ENCODE measurements around the gene STH. TPM values are rescaled to one million over a fixed set of nuclear protein-coding genes. Genes with fewer than 3 reads are reported as not detected.
"Not testable (repeated sequence)": the region's sequence is repeated elsewhere in the genome, so short reads cannot be mapped to it uniquely, and the experiment has no call there.

STH gene
- total RNA-seq, 1 donor from 2014 or later, result 1.7 TPM

DNA sequence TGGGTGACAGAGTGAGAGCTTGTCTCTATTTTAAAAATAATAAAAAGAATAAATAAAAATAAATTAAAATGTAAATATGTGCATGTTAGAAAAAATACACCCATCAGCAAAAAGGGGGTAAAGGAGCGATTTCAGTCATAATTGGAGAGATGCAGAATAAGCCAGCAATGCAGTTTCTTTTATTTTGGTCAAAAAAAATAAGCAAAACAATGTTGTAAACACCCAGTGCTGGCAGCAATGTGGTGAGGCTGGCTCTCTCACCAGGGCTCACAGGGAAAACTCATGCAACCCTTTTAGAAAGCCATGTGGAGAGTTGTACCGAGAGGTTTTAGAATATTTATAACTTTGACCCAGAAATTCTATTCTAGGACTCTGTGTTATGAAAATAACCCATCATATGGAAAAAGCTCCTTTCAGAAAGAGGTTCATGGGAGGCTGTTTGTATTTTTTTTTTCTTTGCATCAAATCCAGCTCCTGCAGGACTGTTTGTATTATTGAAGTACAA, 8.5 kb downstream of the STH start:
- DNase-seq, result no peak

DNA sequence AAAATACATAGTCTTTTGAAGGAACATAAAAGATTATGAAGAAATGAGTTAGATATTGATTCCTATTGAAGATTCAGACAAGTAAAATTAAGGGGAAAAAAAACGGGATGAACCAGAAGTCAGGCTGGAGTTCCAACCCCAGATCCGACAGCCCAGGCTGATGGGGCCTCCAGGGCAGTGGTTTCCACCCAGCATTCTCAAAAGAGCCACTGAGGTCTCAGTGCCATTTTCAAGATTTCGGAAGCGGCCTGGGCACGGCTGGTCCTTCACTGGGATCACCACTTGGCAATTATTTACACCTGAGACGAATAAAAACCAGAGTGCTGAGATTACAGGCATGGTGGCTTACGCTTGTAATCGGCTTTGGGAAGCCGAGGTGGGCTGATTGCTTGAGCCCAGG, 9.5 kb downstream of the STH start:
- no peak for DNase-seq

DNA sequence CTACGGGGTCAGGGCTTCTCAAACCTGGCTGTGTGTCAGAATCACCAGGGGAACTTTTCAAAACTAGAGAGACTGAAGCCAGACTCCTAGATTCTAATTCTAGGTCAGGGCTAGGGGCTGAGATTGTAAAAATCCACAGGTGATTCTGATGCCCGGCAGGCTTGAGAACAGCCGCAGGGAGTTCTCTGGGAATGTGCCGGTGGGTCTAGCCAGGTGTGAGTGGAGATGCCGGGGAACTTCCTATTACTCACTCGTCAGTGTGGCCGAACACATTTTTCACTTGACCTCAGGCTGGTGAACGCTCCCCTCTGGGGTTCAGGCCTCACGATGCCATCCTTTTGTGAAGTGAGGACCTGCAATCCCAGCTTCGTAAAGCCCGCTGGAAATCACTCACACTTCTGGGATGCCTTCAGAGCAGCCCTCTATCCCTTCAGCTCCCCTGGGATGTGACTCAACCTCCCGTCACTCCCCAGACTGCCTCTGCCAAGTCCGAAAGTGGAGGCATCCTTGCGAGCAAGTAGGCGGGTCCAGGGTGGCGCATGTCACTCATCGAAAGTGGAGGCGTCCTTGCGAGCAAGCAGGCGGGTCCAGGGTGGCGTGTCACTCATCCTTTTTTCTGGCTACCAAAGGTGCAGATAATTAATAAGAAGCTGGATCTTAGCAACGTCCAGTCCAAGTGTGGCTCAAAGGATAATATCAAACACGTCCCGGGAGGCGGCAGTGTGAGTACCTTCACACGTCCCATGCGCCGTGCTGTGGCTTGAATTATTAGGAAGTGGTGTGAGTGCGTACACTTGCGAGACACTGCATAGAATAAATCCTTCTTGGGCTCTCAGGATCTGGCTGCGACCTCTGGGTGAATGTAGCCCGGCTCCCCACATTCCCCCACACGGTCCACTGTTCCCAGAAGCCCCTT, 10.9 kb downstream of the STH start:
- no peak for DNase-seq

DNA sequence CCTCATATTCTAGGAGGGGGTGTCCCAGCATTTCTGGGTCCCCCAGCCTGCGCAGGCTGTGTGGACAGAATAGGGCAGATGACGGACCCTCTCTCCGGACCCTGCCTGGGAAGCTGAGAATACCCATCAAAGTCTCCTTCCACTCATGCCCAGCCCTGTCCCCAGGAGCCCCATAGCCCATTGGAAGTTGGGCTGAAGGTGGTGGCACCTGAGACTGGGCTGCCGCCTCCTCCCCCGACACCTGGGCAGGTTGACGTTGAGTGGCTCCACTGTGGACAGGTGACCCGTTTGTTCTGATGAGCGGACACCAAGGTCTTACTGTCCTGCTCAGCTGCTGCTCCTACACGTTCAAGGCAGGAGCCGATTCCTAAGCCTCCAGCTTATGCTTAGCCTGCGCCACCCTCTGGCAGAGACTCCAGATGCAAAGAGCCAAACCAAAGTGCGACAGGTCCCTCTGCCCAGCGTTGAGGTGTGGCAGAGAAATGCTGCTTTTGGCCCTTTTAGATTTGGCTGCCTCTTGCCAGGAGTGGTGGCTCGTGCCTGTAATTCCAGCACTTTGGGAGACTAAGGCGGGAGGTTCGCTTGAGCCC, 11.6 kb downstream of the STH start:
- no peak for DNase-seq

DNA sequence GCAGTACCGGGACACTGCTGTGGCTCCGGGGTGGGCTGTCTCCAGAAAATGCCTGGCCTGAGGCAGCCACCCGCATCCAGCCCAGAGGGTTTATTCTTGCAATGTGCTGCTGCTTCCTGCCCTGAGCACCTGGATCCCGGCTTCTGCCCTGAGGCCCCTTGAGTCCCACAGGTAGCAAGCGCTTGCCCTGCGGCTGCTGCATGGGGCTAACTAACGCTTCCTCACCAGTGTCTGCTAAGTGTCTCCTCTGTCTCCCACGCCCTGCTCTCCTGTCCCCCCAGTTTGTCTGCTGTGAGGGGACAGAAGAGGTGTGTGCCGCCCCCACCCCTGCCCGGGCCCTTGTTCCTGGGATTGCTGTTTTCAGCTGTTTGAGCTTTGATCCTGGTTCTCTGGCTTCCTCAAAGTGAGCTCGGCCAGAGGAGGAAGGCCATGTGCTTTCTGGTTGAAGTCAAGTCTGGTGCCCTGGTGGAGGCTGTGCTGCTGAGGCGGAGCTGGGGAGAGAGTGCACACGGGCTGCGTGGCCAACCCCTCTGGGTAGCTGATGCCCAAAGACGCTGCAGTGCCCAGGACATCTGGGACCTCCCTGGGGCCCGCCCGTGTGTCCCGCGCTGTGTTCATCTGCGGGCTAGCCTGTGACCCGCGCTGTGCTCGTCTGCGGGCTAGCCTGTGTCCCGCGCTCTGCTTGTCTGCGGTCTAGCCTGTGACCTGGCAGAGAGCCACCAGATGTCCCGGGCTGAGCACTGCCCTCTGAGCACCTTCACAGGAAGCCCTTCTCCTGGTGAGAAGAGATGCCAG, 12.9 kb downstream of the STH start:
- no peak for DNase-seq

DNA sequence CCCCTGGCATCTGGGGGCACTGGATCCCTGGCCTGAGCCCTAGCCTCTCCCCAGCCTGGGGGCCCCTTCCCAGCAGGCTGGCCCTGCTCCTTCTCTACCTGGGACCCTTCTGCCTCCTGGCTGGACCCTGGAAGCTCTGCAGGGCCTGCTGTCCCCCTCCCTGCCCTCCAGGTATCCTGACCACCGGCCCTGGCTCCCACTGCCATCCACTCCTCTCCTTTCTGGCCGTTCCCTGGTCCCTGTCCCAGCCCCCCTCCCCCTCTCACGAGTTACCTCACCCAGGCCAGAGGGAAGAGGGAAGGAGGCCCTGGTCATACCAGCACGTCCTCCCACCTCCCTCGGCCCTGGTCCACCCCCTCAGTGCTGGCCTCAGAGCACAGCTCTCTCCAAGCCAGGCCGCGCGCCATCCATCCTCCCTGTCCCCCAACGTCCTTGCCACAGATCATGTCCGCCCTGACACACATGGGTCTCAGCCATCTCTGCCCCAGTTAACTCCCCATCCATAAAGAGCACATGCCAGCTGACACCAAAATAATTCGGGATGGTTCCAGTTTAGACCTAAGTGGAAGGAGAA, 13.5 kb downstream of the STH start:
- DNase-seq, result no peak

DNA sequence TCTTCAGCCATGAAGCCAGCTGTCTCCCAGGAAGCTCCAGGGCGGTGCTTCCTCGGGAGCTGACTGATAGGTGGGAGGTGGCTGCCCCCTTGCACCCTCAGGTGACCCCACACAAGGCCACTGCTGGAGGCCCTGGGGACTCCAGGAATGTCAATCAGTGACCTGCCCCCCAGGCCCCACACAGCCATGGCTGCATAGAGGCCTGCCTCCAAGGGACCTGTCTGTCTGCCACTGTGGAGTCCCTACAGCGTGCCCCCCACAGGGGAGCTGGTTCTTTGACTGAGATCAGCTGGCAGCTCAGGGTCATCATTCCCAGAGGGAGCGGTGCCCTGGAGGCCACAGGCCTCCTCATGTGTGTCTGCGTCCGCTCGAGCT, 14.1 kb downstream of the STH start:
- DNase-seq, result no peak

DNA sequence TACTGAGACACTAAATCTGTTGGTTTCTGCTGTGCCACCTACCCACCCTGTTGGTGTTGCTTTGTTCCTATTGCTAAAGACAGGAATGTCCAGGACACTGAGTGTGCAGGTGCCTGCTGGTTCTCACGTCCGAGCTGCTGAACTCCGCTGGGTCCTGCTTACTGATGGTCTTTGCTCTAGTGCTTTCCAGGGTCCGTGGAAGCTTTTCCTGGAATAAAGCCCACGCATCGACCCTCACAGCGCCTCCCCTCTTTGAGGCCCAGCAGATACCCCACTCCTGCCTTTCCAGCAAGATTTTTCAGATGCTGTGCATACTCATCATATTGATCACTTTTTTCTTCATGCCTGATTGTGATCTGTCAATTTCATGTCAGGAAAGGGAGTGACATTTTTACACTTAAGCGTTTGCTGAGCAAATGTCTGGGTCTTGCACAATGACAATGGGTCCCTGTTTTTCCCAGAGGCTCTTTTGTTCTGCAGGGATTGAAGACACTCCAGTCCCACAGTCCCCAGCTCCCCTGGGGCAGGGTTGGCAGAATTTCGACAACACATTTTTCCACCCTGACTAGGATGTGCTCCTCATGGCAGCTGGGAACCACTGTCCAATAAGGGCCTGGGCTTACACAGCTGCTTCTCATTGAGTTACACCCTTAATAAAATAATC, 14.6 kb downstream of the STH start:
- peak; percentile 79 for DNase-seq

DNA sequence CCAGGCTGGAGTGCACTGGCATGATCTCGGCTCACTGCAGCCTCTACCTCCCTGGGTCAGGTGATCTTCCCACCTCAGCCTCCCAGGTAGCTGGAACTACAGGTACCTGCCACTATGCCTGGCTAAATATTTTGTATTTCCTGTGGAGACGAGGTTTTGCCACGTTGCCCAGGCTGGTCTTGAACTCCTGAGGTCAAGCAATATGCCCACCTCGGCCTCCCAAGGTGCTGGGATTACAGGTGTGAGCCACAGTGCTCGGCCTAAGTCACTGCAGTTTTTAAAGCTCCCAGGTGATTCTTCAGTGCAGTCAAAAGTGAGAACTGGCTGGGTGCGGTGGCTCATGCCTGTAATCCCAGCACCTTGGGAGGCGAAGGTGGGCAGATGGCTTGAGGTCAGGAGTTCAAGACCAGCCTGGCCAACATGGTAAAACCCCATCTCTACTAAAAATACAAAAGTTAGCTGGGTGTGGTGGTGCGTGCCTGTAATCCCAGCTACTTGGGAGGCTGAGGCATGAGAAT, 20.4 kb downstream of the STH start:
- DNase-seq, result not testable (repeated sequence)

DNA sequence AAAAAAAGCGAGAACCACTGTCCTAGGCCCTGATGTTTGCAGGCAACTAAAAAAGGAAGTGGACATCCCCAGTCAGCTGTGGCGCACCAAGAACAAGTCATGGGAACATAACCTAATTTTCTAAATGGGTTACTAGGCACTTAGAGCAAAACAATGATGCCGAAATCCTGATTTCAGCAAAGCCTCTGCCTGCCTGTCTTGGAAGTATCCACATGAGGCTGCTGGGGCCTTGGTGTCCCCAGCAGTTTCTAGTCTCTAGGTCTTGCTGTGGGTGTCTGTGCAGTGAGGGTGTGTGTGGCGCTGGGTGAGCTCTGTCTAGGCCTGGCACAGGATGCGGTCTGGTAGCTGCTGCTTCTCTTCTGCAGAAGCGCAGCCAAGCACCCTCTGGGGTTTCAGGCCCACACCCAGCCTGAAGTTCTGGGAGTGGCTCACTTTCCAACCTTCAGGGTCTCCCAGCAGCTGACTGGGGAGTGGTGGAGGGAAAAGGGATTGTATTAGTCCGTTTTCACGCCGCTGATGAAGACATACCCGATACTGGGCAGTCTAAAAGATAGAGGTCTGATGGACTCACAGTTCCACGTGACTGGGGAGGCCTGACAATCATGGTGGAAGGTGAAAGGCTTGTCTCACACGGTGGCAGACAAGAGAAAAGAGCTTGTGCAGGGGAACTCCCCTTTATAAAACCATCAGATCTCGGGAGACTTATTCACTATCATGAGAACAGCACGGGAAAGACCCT, 21.1 kb downstream of the STH start:
- no peak for DNase-seq

DNA sequence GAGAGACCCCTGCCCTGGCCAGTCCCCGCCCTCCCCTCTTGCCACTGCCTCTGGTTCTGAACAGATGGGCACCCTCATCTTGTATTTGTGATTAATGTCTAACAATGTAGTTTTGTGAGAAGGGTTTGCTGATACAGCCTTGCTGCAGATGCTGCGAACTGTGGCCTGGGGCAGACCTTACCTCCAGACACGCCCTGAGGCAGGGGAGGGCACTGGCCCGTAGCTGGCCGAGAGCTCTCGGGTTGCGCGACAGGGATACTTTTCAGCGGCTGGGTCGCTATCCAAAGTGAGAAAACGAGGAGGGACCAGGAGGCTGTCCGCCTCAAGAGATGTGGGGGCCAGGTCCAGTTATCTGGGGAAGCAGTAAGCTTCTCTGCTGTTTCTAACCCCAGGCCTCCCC, 21.9 kb downstream of the STH start:
- DNase-seq, result no peak

DNA sequence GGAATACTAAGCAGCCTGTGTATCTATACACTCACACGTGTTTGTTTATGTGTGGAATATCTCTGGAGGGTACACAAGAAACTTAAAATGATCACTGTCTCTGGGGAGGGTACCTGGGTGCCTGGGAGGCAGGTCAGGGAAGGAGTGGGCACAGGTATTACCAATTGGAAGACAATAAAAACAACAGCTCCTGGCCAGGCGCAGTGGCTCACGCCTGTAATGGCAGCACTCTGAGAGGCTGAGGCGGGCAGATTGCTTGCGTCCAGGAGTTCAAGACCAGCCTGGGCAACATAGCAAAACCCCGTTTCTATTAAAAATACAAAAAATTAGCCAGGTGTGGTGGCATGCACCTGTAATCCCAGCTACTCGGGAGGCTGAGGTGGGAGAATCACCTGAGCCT, 24.3 kb downstream of the STH start:
- not testable (repeated sequence) for DNase-seq

DNA sequence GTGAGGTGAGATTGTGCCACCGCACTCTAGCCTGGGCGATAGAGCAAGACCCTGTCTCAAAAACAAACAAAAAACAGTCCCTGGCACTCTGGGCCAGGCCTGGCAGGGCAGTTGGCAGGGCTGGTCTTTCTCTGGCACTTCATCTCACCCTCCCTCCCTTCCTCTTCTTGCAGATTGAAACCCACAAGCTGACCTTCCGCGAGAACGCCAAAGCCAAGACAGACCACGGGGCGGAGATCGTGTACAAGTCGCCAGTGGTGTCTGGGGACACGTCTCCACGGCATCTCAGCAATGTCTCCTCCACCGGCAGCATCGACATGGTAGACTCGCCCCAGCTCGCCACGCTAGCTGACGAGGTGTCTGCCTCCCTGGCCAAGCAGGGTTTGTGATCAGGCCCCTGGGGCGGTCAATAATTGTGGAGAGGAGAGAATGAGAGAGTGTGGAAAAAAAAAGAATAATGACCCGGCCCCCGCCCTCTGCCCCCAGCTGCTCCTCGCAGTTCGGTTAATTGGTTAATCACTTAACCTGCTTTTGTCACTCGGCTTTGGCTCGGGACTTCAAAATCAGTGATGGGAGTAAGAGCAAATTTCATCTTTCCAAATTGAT, 24.8 kb downstream of the STH start:
- no peak for DNase-seq

DNA sequence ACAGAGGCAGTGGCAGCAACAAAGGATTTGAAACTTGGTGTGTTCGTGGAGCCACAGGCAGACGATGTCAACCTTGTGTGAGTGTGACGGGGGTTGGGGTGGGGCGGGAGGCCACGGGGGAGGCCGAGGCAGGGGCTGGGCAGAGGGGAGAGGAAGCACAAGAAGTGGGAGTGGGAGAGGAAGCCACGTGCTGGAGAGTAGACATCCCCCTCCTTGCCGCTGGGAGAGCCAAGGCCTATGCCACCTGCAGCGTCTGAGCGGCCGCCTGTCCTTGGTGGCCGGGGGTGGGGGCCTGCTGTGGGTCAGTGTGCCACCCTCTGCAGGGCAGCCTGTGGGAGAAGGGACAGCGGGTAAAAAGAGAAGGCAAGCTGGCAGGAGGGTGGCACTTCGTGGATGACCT, 25.5 kb downstream of the STH start:
- no peak for DNase-seq

DNA sequence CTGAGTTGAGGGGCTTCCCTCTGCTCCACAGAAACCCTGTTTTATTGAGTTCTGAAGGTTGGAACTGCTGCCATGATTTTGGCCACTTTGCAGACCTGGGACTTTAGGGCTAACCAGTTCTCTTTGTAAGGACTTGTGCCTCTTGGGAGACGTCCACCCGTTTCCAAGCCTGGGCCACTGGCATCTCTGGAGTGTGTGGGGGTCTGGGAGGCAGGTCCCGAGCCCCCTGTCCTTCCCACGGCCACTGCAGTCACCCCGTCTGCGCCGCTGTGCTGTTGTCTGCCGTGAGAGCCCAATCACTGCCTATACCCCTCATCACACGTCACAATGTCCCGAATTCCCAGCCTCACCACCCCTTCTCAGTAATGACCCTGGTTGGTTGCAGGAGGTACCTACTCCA, 26.0 kb downstream of the STH start:
- no peak for DNase-seq

DNA sequence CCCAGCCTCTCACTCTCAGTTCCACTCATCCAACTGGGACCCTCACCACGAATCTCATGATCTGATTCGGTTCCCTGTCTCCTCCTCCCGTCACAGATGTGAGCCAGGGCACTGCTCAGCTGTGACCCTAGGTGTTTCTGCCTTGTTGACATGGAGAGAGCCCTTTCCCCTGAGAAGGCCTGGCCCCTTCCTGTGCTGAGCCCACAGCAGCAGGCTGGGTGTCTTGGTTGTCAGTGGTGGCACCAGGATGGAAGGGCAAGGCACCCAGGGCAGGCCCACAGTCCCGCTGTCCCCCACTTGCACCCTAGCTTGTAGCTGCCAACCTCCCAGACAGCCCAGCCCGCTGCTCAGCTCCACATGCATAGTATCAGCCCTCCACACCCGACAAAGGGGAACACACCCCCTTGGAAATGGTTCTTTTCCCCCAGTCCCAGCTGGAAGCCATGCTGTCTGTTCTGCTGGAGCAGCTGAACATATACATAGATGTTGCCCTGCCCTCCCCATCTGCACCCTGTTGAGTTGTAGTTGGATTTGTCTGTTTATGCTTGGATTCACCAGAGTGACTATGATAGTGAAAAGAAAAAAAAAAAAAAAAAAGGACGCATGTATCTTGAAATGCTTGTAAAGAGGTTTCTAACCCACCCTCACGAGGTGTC, 26.6 kb downstream of the STH start:
- no peak for DNase-seq

DNA sequence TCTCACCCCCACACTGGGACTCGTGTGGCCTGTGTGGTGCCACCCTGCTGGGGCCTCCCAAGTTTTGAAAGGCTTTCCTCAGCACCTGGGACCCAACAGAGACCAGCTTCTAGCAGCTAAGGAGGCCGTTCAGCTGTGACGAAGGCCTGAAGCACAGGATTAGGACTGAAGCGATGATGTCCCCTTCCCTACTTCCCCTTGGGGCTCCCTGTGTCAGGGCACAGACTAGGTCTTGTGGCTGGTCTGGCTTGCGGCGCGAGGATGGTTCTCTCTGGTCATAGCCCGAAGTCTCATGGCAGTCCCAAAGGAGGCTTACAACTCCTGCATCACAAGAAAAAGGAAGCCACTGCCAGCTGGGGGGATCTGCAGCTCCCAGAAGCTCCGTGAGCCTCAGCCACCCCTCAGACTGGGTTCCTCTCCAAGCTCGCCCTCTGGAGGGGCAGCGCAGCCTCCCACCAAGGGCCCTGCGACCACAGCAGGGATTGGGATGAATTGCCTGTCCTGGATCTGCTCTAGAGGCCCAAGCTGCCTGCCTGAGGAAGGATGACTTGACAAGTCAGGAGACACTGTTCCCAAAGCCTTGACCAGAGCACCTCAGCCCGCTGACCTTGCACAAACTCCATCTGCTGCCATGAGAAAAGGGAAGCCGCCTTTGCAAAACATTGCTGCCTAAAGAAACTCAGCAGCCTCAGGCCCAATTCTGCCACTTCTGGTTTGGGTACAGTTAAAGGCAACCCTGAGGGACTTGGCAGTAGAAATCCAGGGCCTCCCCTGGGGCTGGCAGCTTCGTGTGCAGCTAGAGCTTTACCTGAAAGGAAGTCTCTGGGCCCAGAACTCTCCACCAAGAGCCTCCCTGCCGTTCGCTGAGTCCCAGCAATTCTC, 27.4 kb downstream of the STH start:
- no peak for DNase-seq

DNA sequence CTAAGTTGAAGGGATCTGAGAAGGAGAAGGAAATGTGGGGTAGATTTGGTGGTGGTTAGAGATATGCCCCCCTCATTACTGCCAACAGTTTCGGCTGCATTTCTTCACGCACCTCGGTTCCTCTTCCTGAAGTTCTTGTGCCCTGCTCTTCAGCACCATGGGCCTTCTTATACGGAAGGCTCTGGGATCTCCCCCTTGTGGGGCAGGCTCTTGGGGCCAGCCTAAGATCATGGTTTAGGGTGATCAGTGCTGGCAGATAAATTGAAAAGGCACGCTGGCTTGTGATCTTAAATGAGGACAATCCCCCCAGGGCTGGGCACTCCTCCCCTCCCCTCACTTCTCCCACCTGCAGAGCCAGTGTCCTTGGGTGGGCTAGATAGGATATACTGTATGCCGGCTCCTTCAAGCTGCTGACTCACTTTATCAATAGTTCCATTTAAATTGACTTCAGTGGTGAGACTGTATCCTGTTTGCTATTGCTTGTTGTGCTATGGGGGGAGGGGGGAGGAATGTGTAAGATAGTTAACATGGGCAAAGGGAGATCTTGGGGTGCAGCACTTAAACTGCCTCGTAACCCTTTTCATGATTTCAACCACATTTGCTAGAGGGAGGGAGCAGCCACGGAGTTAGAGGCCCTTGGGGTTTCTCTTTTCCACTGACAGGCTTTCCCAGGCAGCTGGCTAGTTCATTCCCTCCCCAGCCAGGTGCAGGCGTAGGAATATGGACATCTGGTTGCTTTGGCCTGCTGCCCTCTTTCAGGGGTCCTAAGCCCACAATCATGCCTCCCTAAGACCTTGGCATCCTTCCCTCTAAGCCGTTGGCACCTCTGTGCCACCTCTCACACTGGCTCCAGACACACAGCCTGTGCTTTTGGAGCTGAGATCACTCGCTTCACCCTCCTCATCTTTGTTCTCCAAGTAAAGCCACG, 28.3 kb downstream of the STH start:
- peak; percentile 63 for DNase-seq
